HCT116 (cell line): Measurements from ENCODE around the gene PELI1. TPM values are rescaled to one million over a fixed set of nuclear protein-coding genes. Genes with fewer than 3 reads are reported as not detected.

ENCODE experiments used
- ATAC-seq: fragments of 200-7000 bp; cut with Tn5 transposase; 2 replicates; pipeline ENCODE4 v1.9.1; 2020; ENCODE audit warnings: mild to moderate bottlenecking, moderate library complexity
- BruUV-seq: library from RNA; stranded (reverse); fragments of 400-500 nt; replicated peaks from 2 replicates; lab custom pipeline; 2021; lab: Mats Ljungman, UMichigan
- CTCF ChIA-PET: fragments of 300-600 bp; sonication (Branson Sonifier 250); formaldehyde crosslinking; loops from one replicate; lab custom pipeline; 2021; ENCODE audit warnings: antibody characterized with exemption; lab: Charles Lee
- POLR2A ChIA-PET: fragments of 300-600, 350-600 bp; sonication (Branson Sonifier 250); formaldehyde crosslinking; loops from one replicate; lab custom pipeline; 2021; ENCODE audit warnings: antibody characterized with exemption; lab: Charles Lee
- RAD21 ChIA-PET, 2 experiments: fragments of 300-600 bp; sonication (Branson Sonifier 250); formaldehyde crosslinking; loops; one replicate each; lab custom pipeline; 2023; ENCODE audit warnings: low total read pairs in 2 of 2; ENCODE audit not compliant: uncharacterized antibody in 2 of 2, unreplicated experiment in 2 of 2, low non-redundant PET in 1 of 2; lab: Charles Lee
- DNase-seq: peaks from one replicate; pipeline ENCODE4 v3.0.0-alpha.2; 2010; ENCODE audit warnings: low read depth, low spot score
- H2AFZ ChIP-seq: fragments of 200-600 bp; shearing (Covaris generic), sonication (generic); 2 replicates; pipeline ENCODE4 v1.6.1; 2017; ENCODE audit warnings: low read depth, mixed run types, mixed read lengths, antibody characterized with exemption, low read length; ENCODE audit not compliant: poor library complexity, severe bottlenecking
- H3K27ac ChIP-seq: 2 replicates; pipeline ENCODE4 v1.5.1; 2012; ENCODE audit warnings: low read depth, low read length
- H3K27me3 ChIP-seq: fragments of 200-600 bp; sonication (generic); 2 replicates; pipeline ENCODE4 v1.6.1; 2016; ENCODE audit warnings: mixed run types, low read length, mixed read lengths; ENCODE audit not compliant: insufficient read depth
- H3K36me3 ChIP-seq, 2 experiments: fragments of 200-500 bp in 1 of 2; fragments of 200-600 bp in 1 of 2; sonication (Bioruptor generic) in 1 of 2; sonication (generic) in 1 of 2; 2 replicates each; pipeline versions ENCODE4 v1.5.1 to v1.6.1; 2014 to 2016; ENCODE audit warnings: low read length in 2 of 2, inconsistent platforms in 1 of 2, mixed read lengths in 1 of 2, mixed run types in 1 of 2; ENCODE audit not compliant: insufficient read depth in 2 of 2, control insufficient read depth in 1 of 2
- H3K4me1 ChIP-seq, 2 experiments: fragments of 200-600 bp in 1 of 2; sonication (generic) in 1 of 2; 2 replicates each; pipeline versions ENCODE4 v1.5.1 to v1.6.1; 2012 to 2017; ENCODE audit warnings: low read length in 2 of 2, inconsistent platforms in 1 of 2, mild to moderate bottlenecking in 1 of 2, mixed read lengths in 1 of 2, mixed run types in 1 of 2, moderate library complexity in 1 of 2; ENCODE audit not compliant: insufficient read depth in 2 of 2, control insufficient read depth in 1 of 2
- H3K4me2 ChIP-seq: fragments of 200-600 bp; sonication (generic); 2 replicates; pipeline ENCODE4 v1.6.1; 2017; ENCODE audit warnings: mixed run types, low read length, mixed read lengths
- H3K4me3 ChIP-seq, 2 experiments: fragments of 200-600 bp in 1 of 2; sonication (generic) in 1 of 2; replicated peaks in 1 of 2; 2 replicates each; pipeline ENCODE4 v1.5.1; 2011 to 2016; ENCODE audit warnings: low read length in 2 of 2, control low read depth in 1 of 2, low read depth in 1 of 2, mild to moderate bottlenecking in 1 of 2, mixed read lengths in 1 of 2, mixed run types in 1 of 2
- H3K79me2 ChIP-seq: fragments of 200-600 bp; sonication (generic); 2 replicates; pipeline ENCODE4 v1.6.1; 2017; ENCODE audit warnings: mild to moderate bottlenecking, mixed run types, low read length, moderate library complexity, mixed read lengths; ENCODE audit not compliant: insufficient read depth
- H3K9ac ChIP-seq: fragments of 200-600 bp; sonication (generic); 2 replicates; pipeline ENCODE4 v1.6.1; 2016; ENCODE audit warnings: low read length, mixed read lengths
- H3K9me2 ChIP-seq: fragments of 200-600 bp; sonication (generic), shearing (Covaris generic); 2 replicates; pipeline ENCODE4 v1.6.1; 2017; ENCODE audit warnings: mixed run types, mild to moderate bottlenecking, moderate library complexity; ENCODE audit not compliant: insufficient read depth
- H3K9me3 ChIP-seq, 2 experiments: fragments of 200-500 bp in 1 of 2; fragments of 200-600 bp in 1 of 2; sonication (Bioruptor generic) in 1 of 2; sonication (generic) in 1 of 2; 2 replicates each; pipeline ENCODE4 v1.6.1; 2014 to 2017; ENCODE audit warnings: low read length in 2 of 2, mixed read lengths in 2 of 2, inconsistent platforms in 1 of 2, low read depth in 1 of 2, mild to moderate bottlenecking in 1 of 2, mixed run types in 1 of 2, moderate library complexity in 1 of 2; ENCODE audit not compliant: control insufficient read depth in 1 of 2, insufficient read depth in 1 of 2
- H4K20me1 ChIP-seq: fragments of 200-600 bp; sonication (generic), shearing (Covaris generic); 2 replicates; pipeline ENCODE4 v1.6.1; 2017; ENCODE audit warnings: mixed run types, mild to moderate bottlenecking, moderate library complexity; ENCODE audit not compliant: insufficient read depth
- ATF3 ChIP-seq: IDR thresholded peaks from 2 replicates; pipeline ENCODE4 v1.6.1; 2012
- CBX3 ChIP-seq: IDR thresholded peaks from 2 replicates; pipeline ENCODE4 v1.6.1; 2012; ENCODE audit warnings: low read depth
- CEBPB ChIP-seq: IDR thresholded peaks from 2 replicates; pipeline ENCODE4 v1.6.1; 2012; ENCODE audit warnings: low read depth
- EGR1 ChIP-seq: IDR thresholded peaks from 2 replicates; pipeline ENCODE4 v1.6.1; 2012; ENCODE audit warnings: low read depth
- EZH2phosphoT487 ChIP-seq: fragments of 200-600 bp; IDR thresholded peaks from 2 replicates; pipeline ENCODE4 v1.6.1; 2018; ENCODE audit warnings: antibody characterized with exemption, borderline replicate concordance
- JUND ChIP-seq: IDR thresholded peaks from 2 replicates; pipeline ENCODE4 v1.6.1; 2012
- POLR2A ChIP-seq: IDR thresholded peaks from 2 replicates; pipeline ENCODE4 v1.7.0; 2011; ENCODE audit warnings: borderline replicate concordance; ENCODE audit not compliant: insufficient read depth, insufficient read length; ENCODE audit errors: extremely low read depth
- POLR2AphosphoS5 ChIP-seq: IDR thresholded peaks from 2 replicates; pipeline ENCODE4 v1.6.1; 2011; ENCODE audit warnings: mild to moderate bottlenecking, low read depth, low read length, moderate library complexity
- RAD21 ChIP-seq: IDR thresholded peaks from 2 replicates; pipeline ENCODE4 v1.6.1; 2012; ENCODE audit warnings: low read depth, mild to moderate bottlenecking
- REST ChIP-seq: IDR thresholded peaks from 2 replicates; pipeline ENCODE4 v1.6.1; 2012; ENCODE audit warnings: low read depth
- SIN3A ChIP-seq: IDR thresholded peaks from 2 replicates; pipeline ENCODE4 v1.6.1; 2012; ENCODE audit warnings: low read depth
- SRF ChIP-seq: IDR thresholded peaks from 2 replicates; pipeline ENCODE4 v1.6.1; 2012; ENCODE audit warnings: low read depth
- TCF7L2 ChIP-seq: IDR thresholded peaks from 2 replicates; pipeline ENCODE4 v1.7.0; 2011; ENCODE audit warnings: borderline replicate concordance, inconsistent platforms; ENCODE audit not compliant: insufficient read depth, insufficient read length; ENCODE audit errors: extremely low read depth
- YY1 ChIP-seq: IDR thresholded peaks from 2 replicates; pipeline ENCODE4 v1.6.1; 2011; ENCODE audit warnings: low read length, low read depth, moderate library complexity, mild to moderate bottlenecking; ENCODE audit not compliant: insufficient replicate concordance; ENCODE audit errors: extremely low read depth
- ZBTB33 ChIP-seq: IDR thresholded peaks from 2 replicates; pipeline ENCODE4 v1.6.1; 2011; ENCODE audit warnings: mild to moderate bottlenecking, low read length, moderate library complexity; ENCODE audit not compliant: insufficient replicate concordance; ENCODE audit errors: extremely low read depth
- ZFX ChIP-seq: fragments of 450-650 bp; IDR thresholded peaks from 2 replicates; pipeline ENCODE4 v1.6.1; 2017
- ZNF274 ChIP-seq: fragments of 200-500 bp; sonication (Bioruptor generic); IDR thresholded peaks from 2 replicates; pipeline ENCODE4 v1.6.1; 2014; ENCODE audit warnings: mild to moderate bottlenecking, low read depth, low read length, inconsistent platforms
- intact Hi-C: fragments of 100-400 bp; cut with micrococcal nuclease; formaldehyde crosslinking; loops from 2 replicates; pipeline ENCODE4 v1.10.0; 2022
- total RNA-seq: library from RNA; stranded (reverse); gene quantifications from one replicate; pipeline ENCODE4 v1.2.1, GENCODE V29; 2021; ENCODE audit not compliant: unreplicated experiment

The PELI1 gene
- total RNA-seq, 1 experiment from 2014 or later: 7.9 TPM

GRCh38 chr2:64192125-64192479, 47.9 kb upstream of the PELI1 start (continued):
- TF ChIP-seq ZFX (no peak), CBX3 (no peak), POLR2A (no peak), TCF7L2 (no peak), ATF3 (no peak)

- no peak overlapping the region for H2AFZ ChIP-seq
- H4K20me1 ChIP-seq: no peaks in the 10 kb centered on the region
- no peak overlapping the region for H3K27ac ChIP-seq
- TF ChIP-seq SRF (no peak), ZNF274 (no peak), POLR2A (no peak), CEBPB (no peak), REST (no peak), EGR1 (no peak), EZH2phosphoT487 (no peak), CBX3 (no peak), POLR2AphosphoS5 (no peak), JUND (no peak), RAD21 (no peak), SIN3A (no peak), ZBTB33 (no peak), TCF7L2 (no peak), YY1 (no peak)
- H3K9ac ChIP-seq: no peak overlapping the region
- H3K36me3 ChIP-seq: no peaks in the 10 kb centered on the region
- H3K9me2 ChIP-seq: no peaks in the 10 kb centered on the region
- no peaks in the 10 kb centered on the region for H3K79me2 ChIP-seq
- CTCF ChIA-PET: no interaction called here
- no peak for DNase-seq
- intact Hi-C loops: no loop called here
- H3K27me3 ChIP-seq: no peaks in the 10 kb centered on the region
- H3K4me1 ChIP-seq: no peaks in the 10 kb centered on the region
- RAD21 ChIA-PET: no interaction called here
- no peak overlapping the region for H3K4me3 ChIP-seq
- H3K4me2 ChIP-seq: no peak overlapping the region
- no TSS peak for BruUV-seq
- no peaks in the 10 kb centered on the region for H3K9me3 ChIP-seq
- POLR2A ChIA-PET: no interaction called here
- ATAC-seq: no peak
Observed at GRCh38 chr2:64189586-64189985, 45.4 kb upstream of the PELI1 start.
